Kidney (tissue), 14 donors: ENCODE measurements around the gene OSBP2. TPM values are rescaled to one million over a fixed set of nuclear protein-coding genes. Genes with fewer than 3 reads are reported as not detected.
A peak's percentile ranks its signal among the peaks of the same experiment; 100 is the strongest.

Source experiments
- DNase-seq, 5 donors: peaks; one replicate each; pipeline ENCODE4 v3.0.0-alpha.2; 2013 to 2020
- FAIRE-seq: peaks from 2 replicates; lab custom pipeline; 2012; peaks lifted over from hg19 to GRCh38; lab: Jason Lieb, UNC
- H3K27ac ChIP-seq, 2 donors: one replicate each; pipeline ENCODE4 v1.7.0; 2013; ENCODE audit warnings: low read depth in 2 of 2, low read length in 2 of 2, inconsistent platforms in 1 of 2
- H3K27me3 ChIP-seq: one replicate; pipeline ENCODE4 v1.7.1; 2013; ENCODE audit warnings: low read length, inconsistent platforms; ENCODE audit not compliant: control insufficient read depth, insufficient read depth
- H3K36me3 ChIP-seq, 3 donors: one replicate each; pipeline versions ENCODE4 v1.7.0 to v1.7.1; 2013; ENCODE audit warnings: low read length in 3 of 3, control low read depth in 1 of 3, inconsistent platforms in 1 of 3; ENCODE audit not compliant: insufficient read depth in 3 of 3, control insufficient read depth in 2 of 3
- H3K4me1 ChIP-seq, 3 donors: one replicate each; pipeline versions ENCODE4 v1.7.0 to v1.7.1; 2013; ENCODE audit warnings: low read length in 3 of 3, inconsistent platforms in 1 of 3, low read depth in 1 of 3; ENCODE audit not compliant: control insufficient read depth in 2 of 3, insufficient read depth in 2 of 3
- H3K4me3 ChIP-seq, 3 donors: one replicate each; pipeline versions ENCODE4 v1.7.0 to v1.8.1; 2013; ENCODE audit warnings: low read length in 3 of 3, control low read depth in 1 of 3, inconsistent platforms in 1 of 3
- H3K9ac ChIP-seq, 3 donors: one replicate each; pipeline versions ENCODE4 v1.7.0 to v1.7.1; 2013; ENCODE audit warnings: low read length in 3 of 3, control low read depth in 1 of 3, inconsistent platforms in 1 of 3
- H3K9me3 ChIP-seq, 3 donors: one replicate each; pipeline versions ENCODE4 v1.7.0 to v1.7.1; 2013; ENCODE audit warnings: low read length in 3 of 3, control low read depth in 1 of 3, inconsistent platforms in 1 of 3; ENCODE audit not compliant: control insufficient read depth in 2 of 3, insufficient read depth in 1 of 3
- CTCF ChIP-seq: IDR thresholded peaks from 3 replicates; pipeline ENCODE4 v1.5.1; 2012; ENCODE audit warnings: mild to moderate bottlenecking, moderate library complexity, borderline replicate concordance; ENCODE audit not compliant: insufficient read depth; ENCODE audit errors: extremely low read depth
- intact Hi-C: fragments of 100-400 bp; cut with DNase I; formaldehyde crosslinking; loops from one replicate; pipeline ENCODE4 v1.11.1; 2022
- polyA plus RNA-seq: library from polyadenylated mRNA; stranded (reverse); fragments of 350-450 nt; fragmentation: Illumina TruSeq; extraction: RNeasy Lipid Tissue Mini Kit (QIAGEN cat#74804); gene quantifications from one replicate; pipeline ENCODE4 v1.2.3, GENCODE V29; 2014; ENCODE audit warnings: low read depth, low replicate concordance; ENCODE audit not compliant: insufficient read depth
- total RNA-seq: library from RNA; stranded (reverse); fragmentation: NEBNext Ultra II Directional; extraction: Animal tissue kit (Norgen Biotek cat#: 25700); gene quantifications from one replicate; pipeline ENCODE4 v1.2.1, GENCODE V29; 2021
- donor health status: control.
- donor health status: control.
- donor health status: control.
- donor health status: control.
- donor health status: control.
- donor health status: DM: yes; HTN: yes; CAD: no.
- donor health status: Normal renal cell carcinoma (clear cell type).

Gene OSBP2
- total and polyA plus RNA-seq, 2 donors from 2014 or later: 3.4 to 4.0 TPM

GRCh38 chr22:30695351-30695851 lies 727 bp downstream of the OSBP2 start:
- Histone ChIP-seq H3K4me1 (peaks cover 0 to 11% (median 0%) of the 10 kb centered on the region in 3 donors), H3K9me3 (no peaks in the 10 kb centered on the region), H3K4me3 (peak overlapping the region; percentile 4 to 69 (median 43)), H3K27me3 (no peaks in the 10 kb centered on the region), H3K27ac (no peak overlapping the region), H3K9ac (peak overlapping the region; percentile 2 to 77 (median 4)), H3K36me3 (no peaks in the 10 kb centered on the region)
- intact Hi-C loops: no loop called here
- DNase-seq: peak in 1 of 5 donors; percentile 61
- FAIRE-seq: no peak
- no peak for TF ChIP-seq CTCF

GRCh38 chr22:30695871-30696655 lies 1.4 kb downstream of the OSBP2 start:
- intact Hi-C loops: no loop called here
- Histone ChIP-seq H3K4me3 (peak overlapping the region in 1 of 3 donors; percentile 10), H3K4me1 (peaks cover 0 to 11% (median 0%) of the 10 kb centered on the region in 3 donors), H3K27ac (no peak overlapping the region), H3K9me3 (no peaks in the 10 kb centered on the region), H3K9ac (no peak overlapping the region), H3K36me3 (no peaks in the 10 kb centered on the region), H3K27me3 (no peaks in the 10 kb centered on the region)
- DNase-seq (no peak), FAIRE-seq (no peak)
- TF ChIP-seq CTCF: no peak

- no peak for FAIRE-seq
- H3K4me3 ChIP-seq: no peak overlapping the region
- intact Hi-C loops: no loop called here
- no peaks in the 10 kb centered on the region for H3K27me3 ChIP-seq
- no peak for DNase-seq
- H3K9me3 ChIP-seq: no peaks in the 10 kb centered on the region
- no peaks in the 10 kb centered on the region for H3K36me3 ChIP-seq
- TF ChIP-seq CTCF: no peak
- H3K27ac ChIP-seq: no peak overlapping the region
- H3K4me1 ChIP-seq: peaks cover 0 to 11% (median 0%) of the 10 kb centered on the region in 3 donors
- no peak overlapping the region for H3K9ac ChIP-seq
These were observed 3.3 kb downstream of the OSBP2 start for GRCh38 chr22:30697975-30698374.
